Kidney epithelial cell (primary cell): ENCODE data around the gene FAM107B. TPM values are rescaled to one million over a fixed set of nuclear protein-coding genes. Genes with fewer than 3 reads are reported as not detected.

ENCODE experiments used
- DNase-seq: peaks from one replicate; pipeline ENCODE4 v3.0.0-alpha.2; 2010; ENCODE audit warnings: low read depth
- H3K27me3 ChIP-seq: 2 replicates; pipeline ENCODE4 v1.6.0; 2011; ENCODE audit warnings: low read length; ENCODE audit not compliant: control insufficient read depth, insufficient read depth
- H3K36me3 ChIP-seq: 2 replicates; pipeline ENCODE4 v1.5.1; 2011; ENCODE audit warnings: low read length; ENCODE audit not compliant: control insufficient read depth, insufficient read depth
- H3K4me3 ChIP-seq: 2 replicates; pipeline ENCODE4 v1.5.1; 2011; ENCODE audit warnings: low read depth, mild to moderate bottlenecking, control low read depth, low read length
- total RNA-seq: library from RNA; depleted of rRNA; stranded (reverse); fragments of >200 nt; gene quantifications from 2 replicates; pipeline ENCODE4 v1.2.3, GENCODE V29; 2015
- TF ChIP-seq, protein P1 (sequence below): IDR thresholded peaks from 2 replicates; pipeline ENCODE4 v1.5.1; 2011; ENCODE audit warnings: mild to moderate bottlenecking, moderate library complexity, low read length, control low read depth, inconsistent platforms; ENCODE audit not compliant: insufficient read depth, poor library complexity, severe bottlenecking

FAM107B gene
- total RNA-seq, 1 donor from 2014 or later, result 33.5 TPM

GRCh38 chr10:14566498-14566897 lies 208.2 kb downstream of the FAM107B start:
- Histone ChIP-seq H3K27me3 (no peaks in the 10 kb centered on the region), H3K36me3 (no peaks in the 10 kb centered on the region), H3K4me3 (no peak overlapping the region)
- TF ChIP-seq, protein P1, sequence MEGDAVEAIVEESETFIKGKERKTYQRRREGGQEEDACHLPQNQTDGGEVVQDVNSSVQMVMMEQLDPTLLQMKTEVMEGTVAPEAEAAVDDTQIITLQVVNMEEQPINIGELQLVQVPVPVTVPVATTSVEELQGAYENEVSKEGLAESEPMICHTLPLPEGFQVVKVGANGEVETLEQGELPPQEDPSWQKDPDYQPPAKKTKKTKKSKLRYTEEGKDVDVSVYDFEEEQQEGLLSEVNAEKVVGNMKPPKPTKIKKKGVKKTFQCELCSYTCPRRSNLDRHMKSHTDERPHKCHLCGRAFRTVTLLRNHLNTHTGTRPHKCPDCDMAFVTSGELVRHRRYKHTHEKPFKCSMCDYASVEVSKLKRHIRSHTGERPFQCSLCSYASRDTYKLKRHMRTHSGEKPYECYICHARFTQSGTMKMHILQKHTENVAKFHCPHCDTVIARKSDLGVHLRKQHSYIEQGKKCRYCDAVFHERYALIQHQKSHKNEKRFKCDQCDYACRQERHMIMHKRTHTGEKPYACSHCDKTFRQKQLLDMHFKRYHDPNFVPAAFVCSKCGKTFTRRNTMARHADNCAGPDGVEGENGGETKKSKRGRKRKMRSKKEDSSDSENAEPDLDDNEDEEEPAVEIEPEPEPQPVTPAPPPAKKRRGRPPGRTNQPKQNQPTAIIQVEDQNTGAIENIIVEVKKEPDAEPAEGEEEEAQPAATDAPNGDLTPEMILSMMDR, result no peak
- no peak for DNase-seq

DNA sequence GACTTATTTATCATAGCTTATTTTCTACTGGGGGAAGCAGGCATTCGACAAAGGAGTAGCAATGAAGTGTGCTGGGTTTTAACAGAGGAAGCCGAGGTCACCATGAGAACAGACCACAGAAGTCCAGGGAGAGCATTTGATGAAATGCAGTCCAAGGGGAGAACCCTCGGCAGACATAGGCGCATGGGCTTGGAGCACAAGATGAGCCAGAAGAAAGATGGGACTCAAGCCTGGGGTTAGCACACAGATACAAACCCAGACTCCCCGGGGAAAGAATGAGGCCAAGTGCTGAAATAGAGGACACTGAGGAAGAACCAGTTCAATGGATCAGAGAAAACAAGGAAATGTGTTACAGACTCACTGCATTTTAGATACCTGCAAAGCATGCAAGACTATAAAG lies 209.5 kb downstream of the FAM107B start:
- Histone ChIP-seq H3K36me3 (no peaks in the 10 kb centered on the region), H3K27me3 (no peaks in the 10 kb centered on the region), H3K4me3 (no peak overlapping the region)
- TF ChIP-seq, protein P1, result no peak
- no peak for DNase-seq

DNA sequence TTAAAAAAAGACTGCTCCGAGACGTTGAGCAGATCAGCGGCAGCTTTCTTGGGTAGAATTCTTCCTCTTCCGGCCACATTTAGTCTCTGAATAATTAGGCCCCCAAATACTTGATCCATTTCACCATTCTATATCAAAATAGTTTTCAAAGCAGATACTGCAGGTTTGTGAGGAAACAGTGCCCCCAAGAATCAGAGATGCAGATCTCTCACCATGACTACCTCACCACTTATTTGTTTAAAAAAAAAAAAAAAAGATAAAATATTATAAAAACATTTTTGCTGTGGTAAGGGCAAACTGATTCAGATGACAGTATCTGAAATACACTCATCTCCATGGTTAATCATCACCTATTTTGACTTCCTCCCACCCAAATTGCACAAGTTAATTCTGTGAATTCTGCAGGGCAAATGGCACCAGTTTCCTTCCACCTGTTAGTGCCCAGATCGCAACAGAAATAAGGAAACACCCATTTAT lies 210.4 kb downstream of the FAM107B start:
- DNase-seq, result no peak
- Histone ChIP-seq H3K36me3 (no peaks in the 10 kb centered on the region), H3K27me3 (no peaks in the 10 kb centered on the region), H3K4me3 (no peak overlapping the region)
- TF ChIP-seq, protein P1, result no peak

DNA sequence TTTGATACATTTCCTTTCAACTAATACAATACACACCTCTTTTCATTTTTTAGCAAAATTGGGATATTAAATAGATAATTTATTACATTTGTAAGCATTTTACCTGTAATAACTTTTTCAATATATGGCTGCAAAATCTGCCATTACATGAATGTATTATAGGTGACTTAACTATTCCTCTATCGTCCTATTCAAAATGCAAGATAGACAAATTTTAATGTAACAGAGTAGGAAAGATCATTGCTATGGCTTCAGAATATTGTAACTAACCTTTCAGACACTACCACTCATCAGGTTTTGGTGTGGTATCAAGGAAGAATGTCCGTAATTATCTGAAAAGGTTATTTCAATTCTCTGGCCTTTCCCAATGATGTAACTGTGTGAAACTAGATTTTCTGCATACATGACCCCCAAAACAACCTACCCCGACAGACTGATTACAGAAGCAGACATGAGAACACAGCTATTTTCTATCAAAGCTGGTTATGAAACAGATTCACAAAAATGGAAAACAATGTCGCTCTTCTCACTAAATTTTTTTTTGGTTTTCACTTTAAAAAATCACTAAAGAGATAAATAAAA lies 211.2 kb downstream of the FAM107B start:
- no peaks in the 10 kb centered on the region for H3K27me3 ChIP-seq
- TF ChIP-seq, protein P1, result no peak
- no peak overlapping the region for H3K4me3 ChIP-seq
- no peak for DNase-seq
- no peaks in the 10 kb centered on the region for H3K36me3 ChIP-seq

DNA sequence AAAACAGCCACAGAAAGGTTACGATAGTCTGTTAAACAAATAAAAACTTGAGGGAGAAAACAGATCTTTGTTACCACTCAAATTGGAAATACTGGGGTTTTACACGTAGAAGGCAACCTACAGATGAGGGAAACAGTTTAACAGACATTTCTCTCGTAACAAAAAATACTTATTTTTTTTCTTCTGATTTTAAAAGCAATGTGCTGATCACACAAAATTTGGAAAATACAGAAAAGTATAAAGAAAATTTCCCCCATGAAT lies 211.7 kb downstream of the FAM107B start:
- DNase-seq, result no peak
- Histone ChIP-seq H3K27me3 (no peaks in the 10 kb centered on the region), H3K36me3 (no peaks in the 10 kb centered on the region), H3K4me3 (no peak overlapping the region)
- TF ChIP-seq, protein P1, result no peak
